KMS-11 (cell line): ENCODE results near the gene ACTC1.

Source experiments
- H2AFZ ChIP-seq: fragments of 200-600 bp; sonication (generic); 2 replicates; pipeline ENCODE4 v1.6.1; 2016; ENCODE audit warnings: antibody characterized with exemption, mixed run types, low read depth
- H3K27ac ChIP-seq: fragments of 200-600 bp; sonication (generic); 2 replicates; pipeline ENCODE4 v1.6.1; 2016; ENCODE audit warnings: mild to moderate bottlenecking, mixed run types
- H3K27me3 ChIP-seq: fragments of 200-600 bp; sonication (generic); 2 replicates; pipeline ENCODE4 v1.6.1; 2017; ENCODE audit warnings: mild to moderate bottlenecking, low read depth, mixed run types, moderate library complexity; ENCODE audit not compliant: insufficient read depth
- H3K36me3 ChIP-seq: fragments of 200-600 bp; sonication (generic); 2 replicates; pipeline ENCODE4 v1.6.1; 2017; ENCODE audit warnings: mild to moderate bottlenecking, mixed run types; ENCODE audit not compliant: insufficient read depth
- H3K4me1 ChIP-seq: fragments of 200-600 bp; sonication (generic); 2 replicates; pipeline ENCODE4 v1.6.1; 2016; ENCODE audit warnings: mild to moderate bottlenecking, low read depth, mixed run types; ENCODE audit not compliant: poor library complexity, severe bottlenecking
- H3K4me2 ChIP-seq: fragments of 200-600 bp; sonication (generic); 2 replicates; pipeline ENCODE4 v1.7.0; 2016; ENCODE audit warnings: mild to moderate bottlenecking, mixed run types
- H3K4me3 ChIP-seq: fragments of 200-600 bp; sonication (generic); IDR thresholded peaks from 2 replicates; pipeline ENCODE4 v1.6.1; 2017; ENCODE audit warnings: low read depth, low read length, mixed read lengths; ENCODE audit not compliant: insufficient read depth
- H3K79me2 ChIP-seq: fragments of 200-600 bp; sonication (generic); 2 replicates; pipeline ENCODE4 v1.6.1; 2016; ENCODE audit warnings: low read depth, mixed run types; ENCODE audit not compliant: insufficient read depth
- H3K9ac ChIP-seq: fragments of 200-600 bp; sonication (generic); 2 replicates; pipeline ENCODE4 v1.6.1; 2016; ENCODE audit warnings: mild to moderate bottlenecking, mixed run types
- H4K20me1 ChIP-seq: fragments of 200-600 bp; sonication (generic); 2 replicates; pipeline ENCODE4 v1.6.1; 2016; ENCODE audit warnings: mild to moderate bottlenecking, mixed run types; ENCODE audit not compliant: insufficient read depth
- CTCF ChIP-seq: fragments of 200-600 bp; sonication (generic); conservative IDR thresholded peaks from 2 replicates; pipeline ENCODE4 v1.6.1; 2017; ENCODE audit warnings: low read depth, mild to moderate bottlenecking, antibody characterized with exemption, low read length, moderate library complexity, mixed read lengths

Gene ACTC1

GRCh38 chr15:34791701-34792100, 3.6 kb downstream of the ACTC1 start:
- H2AFZ ChIP-seq, result no peak overlapping the region
- H3K4me2 ChIP-seq, result no peak overlapping the region
- H3K79me2 ChIP-seq, result no peaks in the 10 kb centered on the region
- no peaks in the 10 kb centered on the region for H3K27me3 ChIP-seq
- H3K4me1 ChIP-seq, result no peaks in the 10 kb centered on the region
- H3K27ac ChIP-seq, result no peak overlapping the region
- H3K4me3 ChIP-seq, result no peak overlapping the region
- TF ChIP-seq CTCF, result no peak
- no peaks in the 10 kb centered on the region for H4K20me1 ChIP-seq
- H3K9ac ChIP-seq, result no peak overlapping the region
- H3K36me3 ChIP-seq, result no peaks in the 10 kb centered on the region

- Histone ChIP-seq H2AFZ (no peak overlapping the region), H3K4me3 (no peak overlapping the region), H3K36me3 (no peaks in the 10 kb centered on the region), H3K27me3 (no peaks in the 10 kb centered on the region), H3K4me2 (no peak overlapping the region), H3K9ac (no peak overlapping the region), H4K20me1 (no peaks in the 10 kb centered on the region), H3K4me1 (no peaks in the 10 kb centered on the region), H3K79me2 (no peaks in the 10 kb centered on the region), H3K27ac (no peak overlapping the region)
- TF ChIP-seq CTCF, result no peak
These were observed 5.2 kb downstream of the ACTC1 start for GRCh38 chr15:34790121-34790520.

GRCh38 chr15:34789326-34789725, 6.0 kb downstream of the ACTC1 start:
- Histone ChIP-seq H3K4me1 (no peaks in the 10 kb centered on the region), H3K27ac (no peak overlapping the region), H2AFZ (no peak overlapping the region), H3K79me2 (no peaks in the 10 kb centered on the region), H3K9ac (no peak overlapping the region), H4K20me1 (no peaks in the 10 kb centered on the region), H3K27me3 (no peaks in the 10 kb centered on the region), H3K4me3 (no peak overlapping the region), H3K36me3 (no peaks in the 10 kb centered on the region), H3K4me2 (no peak overlapping the region)
- no peak for TF ChIP-seq CTCF

GRCh38 chr15:34786206-34786605, 9.1 kb downstream of the ACTC1 start:
- H3K36me3 ChIP-seq, result no peaks in the 10 kb centered on the region
- no peak overlapping the region for H3K9ac ChIP-seq
- no peak for TF ChIP-seq CTCF
- no peak overlapping the region for H3K4me3 ChIP-seq
- H3K4me2 ChIP-seq, result no peak overlapping the region
- H3K4me1 ChIP-seq, result no peaks in the 10 kb centered on the region
- H3K79me2 ChIP-seq, result no peaks in the 10 kb centered on the region
- no peaks in the 10 kb centered on the region for H4K20me1 ChIP-seq
- H3K27me3 ChIP-seq, result no peaks in the 10 kb centered on the region
- no peak overlapping the region for H2AFZ ChIP-seq
- H3K27ac ChIP-seq, result no peak overlapping the region

- Histone ChIP-seq H3K4me3 (no peak overlapping the region), H3K4me1 (no peaks in the 10 kb centered on the region), H3K4me2 (no peak overlapping the region), H2AFZ (no peak overlapping the region), H3K79me2 (no peaks in the 10 kb centered on the region), H4K20me1 (no peaks in the 10 kb centered on the region), H3K27me3 (no peaks in the 10 kb centered on the region), H3K27ac (no peak overlapping the region), H3K36me3 (no peaks in the 10 kb centered on the region), H3K9ac (no peak overlapping the region)
- TF ChIP-seq CTCF, result no peak
These were observed 11.4 kb downstream of the ACTC1 start for GRCh38 chr15:34783991-34784390.
